Neuronal stem cell (in vitro differentiated cells): ENCODE measurements around the gene ZNF141. TPM values are rescaled to one million over a fixed set of nuclear protein-coding genes. Genes with fewer than 3 reads are reported as not detected.

Experiments used
- DNase-seq: peaks from one replicate; pipeline ENCODE4 v3.0.0-alpha.2; 2013; ENCODE audit warnings: low spot score
- H2AFZ ChIP-seq: one replicate; pipeline ENCODE4 v1.6.1; 2013; ENCODE audit warnings: mild to moderate bottlenecking, low read length, inconsistent platforms
- H2AK5ac ChIP-seq: 2 replicates; pipeline ENCODE4 v1.6.1; 2013; ENCODE audit warnings: low read depth, mild to moderate bottlenecking, inconsistent platforms, low read length, moderate library complexity, mixed read lengths
- H2BK120ac ChIP-seq: 2 replicates; pipeline ENCODE4 v1.6.1; 2013; ENCODE audit warnings: low read depth, mild to moderate bottlenecking, inconsistent platforms, low read length, moderate library complexity, mixed read lengths
- H2BK12ac ChIP-seq: one replicate; pipeline ENCODE4 v1.6.1; 2013; ENCODE audit warnings: low read length, inconsistent platforms
- H2BK15ac ChIP-seq: 2 replicates; pipeline ENCODE4 v1.6.1; 2013; ENCODE audit warnings: mild to moderate bottlenecking, low read length, inconsistent platforms, mixed read lengths
- H2BK5ac ChIP-seq: one replicate; pipeline ENCODE4 v1.6.1; 2013; ENCODE audit warnings: inconsistent platforms, mild to moderate bottlenecking, low read length, moderate library complexity
- H3K14ac ChIP-seq: one replicate; pipeline ENCODE4 v1.6.1; 2013; ENCODE audit warnings: low read length, inconsistent platforms
- H3K18ac ChIP-seq: 2 replicates; pipeline ENCODE4 v1.6.1; 2013; ENCODE audit warnings: low read length, inconsistent platforms
- H3K23ac ChIP-seq: 2 replicates; pipeline ENCODE4 v1.6.1; 2013; ENCODE audit warnings: low read depth, mild to moderate bottlenecking, mixed read lengths, low read length, inconsistent platforms; ENCODE audit not compliant: poor library complexity
- H3K27ac ChIP-seq: replicated peaks from 3 replicates; pipeline ENCODE4 v1.5.1; 2013; ENCODE audit warnings: low read length, inconsistent platforms
- H3K27me3 ChIP-seq, 3 experiments: 2 replicates each; pipeline ENCODE4 v1.6.1; 2013; ENCODE audit warnings: low read length in 3 of 3, mild to moderate bottlenecking in 2 of 3, inconsistent platforms in 1 of 3, low read depth in 1 of 3, mixed read lengths in 1 of 3, moderate library complexity in 1 of 3; ENCODE audit not compliant: control insufficient read depth in 3 of 3, insufficient read depth in 3 of 3
- H3K36me3 ChIP-seq, 2 donors: replicated peaks in 1 of 2; 2 replicates each; pipeline ENCODE4 v1.6.1; 2013; ENCODE audit warnings: low read length in 2 of 2; ENCODE audit not compliant: control insufficient read depth in 2 of 2, insufficient read depth in 2 of 2
- H3K4ac ChIP-seq: 2 replicates; pipeline ENCODE4 v1.6.1; 2013; ENCODE audit warnings: inconsistent platforms, mild to moderate bottlenecking, low read length, moderate library complexity
- H3K4me1 ChIP-seq, 2 donors: 1 replicate in 1 of 2; 2 replicates in 1 of 2; pipeline ENCODE4 v1.6.1; 2013; ENCODE audit warnings: low read length in 2 of 2, low read depth in 1 of 2; ENCODE audit not compliant: control insufficient read depth in 2 of 2, insufficient read depth in 1 of 2
- H3K4me2 ChIP-seq: one replicate; pipeline ENCODE4 v1.6.1; 2013; ENCODE audit warnings: mild to moderate bottlenecking, low read length, inconsistent platforms; ENCODE audit not compliant: insufficient read depth, poor library complexity, severe bottlenecking
- H3K4me3 ChIP-seq, 2 donors: 2 replicates each; pipeline ENCODE4 v1.5.1; 2013; ENCODE audit warnings: low read length in 2 of 2, mild to moderate bottlenecking in 2 of 2, inconsistent platforms in 1 of 2, moderate library complexity in 1 of 2
- H3K79me1 ChIP-seq: one replicate; pipeline ENCODE4 v1.6.1; 2013; ENCODE audit warnings: low read depth, mild to moderate bottlenecking, inconsistent platforms, low read length, moderate library complexity
- H3K9ac ChIP-seq: one replicate; pipeline ENCODE4 v1.6.1; 2013; ENCODE audit warnings: mild to moderate bottlenecking, low read depth, low read length, inconsistent platforms; ENCODE audit not compliant: poor library complexity
- H3K9me3 ChIP-seq, 2 donors: replicated peaks in 1 of 2; 2 replicates each; pipeline versions ENCODE3 to v1.6.1; 2013; ENCODE audit warnings: low read length in 2 of 2, mild to moderate bottlenecking in 2 of 2, inconsistent platforms in 1 of 2, low read depth in 1 of 2, mixed read lengths in 1 of 2, moderate library complexity in 1 of 2; ENCODE audit not compliant: control insufficient read depth in 2 of 2, insufficient read depth in 1 of 2
- H4K8ac ChIP-seq: one replicate; pipeline ENCODE4 v1.6.1; 2013; ENCODE audit warnings: low read depth, mild to moderate bottlenecking, inconsistent platforms, low read length, moderate library complexity
- H4K91ac ChIP-seq: one replicate; pipeline ENCODE4 v1.6.1; 2013; ENCODE audit warnings: low read length, low read depth, mild to moderate bottlenecking, inconsistent platforms; ENCODE audit not compliant: poor library complexity
- WGBS, 2 donors: extraction: QIAGEN DNeasy Blood & Tissue Kit; methylation state at CpG; one replicate each; pipeline ENCODE4 v1.1.7; 2013; ENCODE audit warnings: missing lambda C conversion rate in 2 of 2, mixed read lengths in 1 of 2; ENCODE audit not compliant: insufficient read length in 2 of 2, insufficient replicate concordance in 1 of 2; ENCODE audit errors: extremely low coverage in 2 of 2; 5-methylcytosine and 5-hydroxymethylcytosine counted together
- small RNA-seq: library from polyadenylated mRNA; stranded (forward); fragments of <200 nt; extraction: miRNeasy Mini kit (QIAGEN cat#:217004); gene quantifications from one replicate; pipeline ENCODE3, GENCODE V24; 2013; ENCODE audit not compliant: insufficient read depth

Gene ZNF141

DNA sequence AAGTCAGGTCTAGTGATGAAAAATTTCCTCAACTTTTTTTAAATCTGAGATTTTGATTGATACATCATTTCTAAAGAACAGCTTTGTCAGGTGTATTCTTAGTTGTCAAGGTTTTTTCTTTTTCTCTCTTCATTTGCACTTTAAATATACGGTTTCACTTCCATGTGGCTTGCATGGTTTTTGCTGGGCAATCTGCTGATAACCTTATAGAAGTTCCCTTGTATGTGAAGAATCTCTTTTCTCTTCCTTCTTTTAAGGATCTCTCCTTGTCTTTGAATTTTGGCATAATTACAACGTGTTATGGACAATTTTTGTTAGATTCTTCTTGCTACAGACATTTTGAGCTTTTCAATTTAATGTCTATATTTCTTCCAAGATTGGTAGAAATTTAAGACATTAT, 85.0 kb downstream of the ZNF141 start:
- H3K4me1 ChIP-seq: no peaks in the 10 kb centered on the region
- H2BK5ac ChIP-seq: no peak overlapping the region
- no peak overlapping the region for H2AFZ ChIP-seq
- no peak overlapping the region for H3K4me3 ChIP-seq
- H2BK15ac ChIP-seq: no peak overlapping the region
- WGBS, 2 donors: no CpG with 5 or more reads among the region's 2 CpGs
- H3K18ac ChIP-seq: no peak overlapping the region
- no peak overlapping the region for H3K4ac ChIP-seq
- H3K27ac ChIP-seq: no peak overlapping the region
- no peak overlapping the region for H2BK12ac ChIP-seq
- no peak overlapping the region for H3K23ac ChIP-seq
- no peak for DNase-seq
- no peak overlapping the region for H4K91ac ChIP-seq
- H2BK120ac ChIP-seq: no peak overlapping the region
- H3K9me3 ChIP-seq: peaks cover 25 to 74% of the 10 kb centered on the region in 2 donors
- no peak overlapping the region for H2AK5ac ChIP-seq
- no peak overlapping the region for H3K4me2 ChIP-seq
- H4K8ac ChIP-seq: no peak overlapping the region
- H3K79me1 ChIP-seq: no peaks in the 10 kb centered on the region
- no peak overlapping the region for H3K14ac ChIP-seq
- H3K27me3 ChIP-seq: no peaks in the 10 kb centered on the region
- peaks cover 8 to 23% of the 10 kb centered on the region in 2 donors for H3K36me3 ChIP-seq
- no peak overlapping the region for H3K9ac ChIP-seq

Small RNA genes lying within 50 kb of the gene (small RNA-seq; reads per million reads assigned to genes)
- gene AC079140.2 (not detected), gene MIR571 (not detected), gene ZNF519P4 (not detected)
